ENCODE results near the gene LRIG3. TPM values are rescaled to one million over a fixed set of nuclear protein-coding genes. Genes with fewer than 3 reads are reported as not detected.

The LRIG3 gene
- polyA plus RNA-seq, 1 donor from 2014 or later = 0.22 TPM

DNA sequence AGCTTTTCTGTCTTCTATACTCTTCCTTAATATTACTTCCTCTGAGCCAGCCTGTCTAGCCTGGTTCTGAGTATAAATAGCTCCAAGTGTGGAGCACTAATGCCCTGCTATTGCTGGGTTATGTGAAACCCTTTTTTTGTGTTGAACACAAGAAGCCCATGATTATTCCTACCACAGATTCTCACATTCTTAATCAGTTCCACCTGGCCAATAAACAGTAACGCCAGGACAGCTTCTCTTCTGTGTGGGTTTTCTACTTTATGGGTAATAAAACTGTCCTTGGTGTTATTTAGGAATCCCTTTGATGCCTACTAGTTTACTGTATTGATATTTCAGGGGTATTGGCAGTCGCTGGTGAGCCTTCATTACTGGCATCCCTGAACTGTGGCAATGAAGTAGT is 48.9 kb upstream of the LRIG3 start:
- Histone ChIP-seq H2AFZ (ENCODE audit: low read depth, low read length) (no peak overlapping the region), H3K9me3 (ENCODE audit: low read length) (no peaks in the 10 kb centered on the region), H3K4me2 (ENCODE audit: low read length) (no peak overlapping the region), H3K36me3 (ENCODE audit: insufficient read depth, low read length) (no peaks in the 10 kb centered on the region), H3K79me2 (replicated peaks; ENCODE audit: insufficient read depth, low read length) (no peaks in the 10 kb centered on the region), H4K20me1 (ENCODE audit: insufficient read depth) (no peaks in the 10 kb centered on the region), H3K9ac (ENCODE audit: low read length) (no peak overlapping the region), H3F3A (ENCODE audit: insufficient read depth, low read length, poor library complexity, severe bottlenecking) (no peaks in the 10 kb centered on the region), H3K4me3 (ENCODE audit: low read length) (no peak overlapping the region), H3K27ac (ENCODE audit: low read length) (no peak overlapping the region), H3K9me2 (ENCODE audit: insufficient read depth, low read length) (no peaks in the 10 kb centered on the region), H3K27me3 (ENCODE audit: insufficient read depth, low read depth, low read length) (no peaks in the 10 kb centered on the region)
- TF ChIP-seq MXI1 (conservative IDR thresholded peaks at IDR 0.05; ENCODE audit: poor library complexity, severe bottlenecking) (no peak), TAF1 (IDR thresholded peaks at IDR 0.05; ENCODE audit: low read depth) (no peak), EZH2 (IDR thresholded peaks at IDR 0.05; ENCODE audit: borderline replicate concordance, insufficient read depth, low read length, poor library complexity, severe bottlenecking) (no peak), POLR2AphosphoS5 (IDR thresholded peaks at IDR 0.05) (no peak), RAD21 (conservative IDR thresholded peaks at IDR 0.05) (no peak), SMC3 (conservative IDR thresholded peaks at IDR 0.05; ENCODE audit: poor library complexity) (no peak), EP300 (conservative IDR thresholded peaks at IDR 0.05; ENCODE audit: poor library complexity, severe bottlenecking) (no peak)
- TF ChIP-seq, protein P1, sequence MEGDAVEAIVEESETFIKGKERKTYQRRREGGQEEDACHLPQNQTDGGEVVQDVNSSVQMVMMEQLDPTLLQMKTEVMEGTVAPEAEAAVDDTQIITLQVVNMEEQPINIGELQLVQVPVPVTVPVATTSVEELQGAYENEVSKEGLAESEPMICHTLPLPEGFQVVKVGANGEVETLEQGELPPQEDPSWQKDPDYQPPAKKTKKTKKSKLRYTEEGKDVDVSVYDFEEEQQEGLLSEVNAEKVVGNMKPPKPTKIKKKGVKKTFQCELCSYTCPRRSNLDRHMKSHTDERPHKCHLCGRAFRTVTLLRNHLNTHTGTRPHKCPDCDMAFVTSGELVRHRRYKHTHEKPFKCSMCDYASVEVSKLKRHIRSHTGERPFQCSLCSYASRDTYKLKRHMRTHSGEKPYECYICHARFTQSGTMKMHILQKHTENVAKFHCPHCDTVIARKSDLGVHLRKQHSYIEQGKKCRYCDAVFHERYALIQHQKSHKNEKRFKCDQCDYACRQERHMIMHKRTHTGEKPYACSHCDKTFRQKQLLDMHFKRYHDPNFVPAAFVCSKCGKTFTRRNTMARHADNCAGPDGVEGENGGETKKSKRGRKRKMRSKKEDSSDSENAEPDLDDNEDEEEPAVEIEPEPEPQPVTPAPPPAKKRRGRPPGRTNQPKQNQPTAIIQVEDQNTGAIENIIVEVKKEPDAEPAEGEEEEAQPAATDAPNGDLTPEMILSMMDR (IDR thresholded peaks at IDR 0.05; ENCODE audit: poor library complexity, severe bottlenecking) = no peak
- TF ChIP-seq, protein P2, sequence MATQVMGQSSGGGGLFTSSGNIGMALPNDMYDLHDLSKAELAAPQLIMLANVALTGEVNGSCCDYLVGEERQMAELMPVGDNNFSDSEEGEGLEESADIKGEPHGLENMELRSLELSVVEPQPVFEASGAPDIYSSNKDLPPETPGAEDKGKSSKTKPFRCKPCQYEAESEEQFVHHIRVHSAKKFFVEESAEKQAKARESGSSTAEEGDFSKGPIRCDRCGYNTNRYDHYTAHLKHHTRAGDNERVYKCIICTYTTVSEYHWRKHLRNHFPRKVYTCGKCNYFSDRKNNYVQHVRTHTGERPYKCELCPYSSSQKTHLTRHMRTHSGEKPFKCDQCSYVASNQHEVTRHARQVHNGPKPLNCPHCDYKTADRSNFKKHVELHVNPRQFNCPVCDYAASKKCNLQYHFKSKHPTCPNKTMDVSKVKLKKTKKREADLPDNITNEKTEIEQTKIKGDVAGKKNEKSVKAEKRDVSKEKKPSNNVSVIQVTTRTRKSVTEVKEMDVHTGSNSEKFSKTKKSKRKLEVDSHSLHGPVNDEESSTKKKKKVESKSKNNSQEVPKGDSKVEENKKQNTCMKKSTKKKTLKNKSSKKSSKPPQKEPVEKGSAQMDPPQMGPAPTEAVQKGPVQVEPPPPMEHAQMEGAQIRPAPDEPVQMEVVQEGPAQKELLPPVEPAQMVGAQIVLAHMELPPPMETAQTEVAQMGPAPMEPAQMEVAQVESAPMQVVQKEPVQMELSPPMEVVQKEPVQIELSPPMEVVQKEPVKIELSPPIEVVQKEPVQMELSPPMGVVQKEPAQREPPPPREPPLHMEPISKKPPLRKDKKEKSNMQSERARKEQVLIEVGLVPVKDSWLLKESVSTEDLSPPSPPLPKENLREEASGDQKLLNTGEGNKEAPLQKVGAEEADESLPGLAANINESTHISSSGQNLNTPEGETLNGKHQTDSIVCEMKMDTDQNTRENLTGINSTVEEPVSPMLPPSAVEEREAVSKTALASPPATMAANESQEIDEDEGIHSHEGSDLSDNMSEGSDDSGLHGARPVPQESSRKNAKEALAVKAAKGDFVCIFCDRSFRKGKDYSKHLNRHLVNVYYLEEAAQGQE (IDR thresholded peaks at IDR 0.05; ENCODE audit: borderline replicate concordance) = no peak

DNA sequence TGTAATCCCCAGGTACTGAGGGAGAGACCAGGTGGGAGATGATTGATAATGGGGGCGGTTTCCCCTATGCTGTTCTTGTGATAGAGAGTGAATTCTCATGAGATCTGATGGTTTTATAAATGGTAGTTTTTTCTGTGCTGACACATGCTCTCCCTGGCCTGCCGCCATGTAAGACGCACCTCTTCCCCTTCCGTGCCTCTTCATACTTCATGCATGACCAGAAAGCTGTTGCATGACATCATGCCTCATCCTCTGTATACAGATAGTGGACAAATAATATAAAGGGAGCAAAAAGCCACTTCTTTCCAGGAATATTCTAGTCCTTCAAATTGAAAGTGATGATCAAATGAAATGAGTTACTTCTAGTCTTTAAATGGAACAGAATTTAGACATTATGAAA is 47.3 kb upstream of the LRIG3 start:
- H3K9ac ChIP-seq (ENCODE audit: low read length) = no peak overlapping the region
- H3K36me3 ChIP-seq (ENCODE audit: insufficient read depth, low read length) = no peaks in the 10 kb centered on the region
- H3K27me3 ChIP-seq (ENCODE audit: insufficient read depth, low read depth, low read length) = no peaks in the 10 kb centered on the region
- no peaks in the 10 kb centered on the region for H3K9me2 ChIP-seq (ENCODE audit: insufficient read depth, low read length)
- no peaks in the 10 kb centered on the region for H3K79me2 ChIP-seq (replicated peaks; ENCODE audit: insufficient read depth, low read length)
- no peak overlapping the region for H2AFZ ChIP-seq (ENCODE audit: low read depth, low read length)
- H3K27ac ChIP-seq (ENCODE audit: low read length) = no peak overlapping the region
- TF ChIP-seq, protein P2 (IDR thresholded peaks at IDR 0.05; ENCODE audit: borderline replicate concordance) = no peak
- TF ChIP-seq MXI1 (conservative IDR thresholded peaks at IDR 0.05; ENCODE audit: poor library complexity, severe bottlenecking) (no peak), EP300 (conservative IDR thresholded peaks at IDR 0.05; ENCODE audit: poor library complexity, severe bottlenecking) (no peak), SMC3 (conservative IDR thresholded peaks at IDR 0.05; ENCODE audit: poor library complexity) (no peak), EZH2 (IDR thresholded peaks at IDR 0.05; ENCODE audit: borderline replicate concordance, insufficient read depth, low read length, poor library complexity, severe bottlenecking) (no peak), TAF1 (IDR thresholded peaks at IDR 0.05; ENCODE audit: low read depth) (no peak), RAD21 (conservative IDR thresholded peaks at IDR 0.05) (no peak)
- TF ChIP-seq, protein P1 (IDR thresholded peaks at IDR 0.05; ENCODE audit: poor library complexity, severe bottlenecking) = no peak
- H4K20me1 ChIP-seq (ENCODE audit: insufficient read depth) = no peaks in the 10 kb centered on the region
- no peaks in the 10 kb centered on the region for H3K9me3 ChIP-seq (ENCODE audit: low read length)
- H3K4me3 ChIP-seq (ENCODE audit: low read length) = no peak overlapping the region
- no peak overlapping the region for H3K4me2 ChIP-seq (ENCODE audit: low read length)
- no peaks in the 10 kb centered on the region for H3F3A ChIP-seq (ENCODE audit: insufficient read depth, low read length, poor library complexity, severe bottlenecking)
